Erythroblast (primary cell): ENCODE data around the gene LY6G6D.

Experiments used
- GATA1 ChIP-seq: IDR thresholded peaks from 2 replicates; pipeline ENCODE4 v1.6.1; 2011; ENCODE audit warnings: low read depth, mild to moderate bottlenecking, control low read depth, low read length, moderate library complexity
- POLR2A ChIP-seq: IDR thresholded peaks from 2 replicates; pipeline ENCODE4 v1.6.1; 2011; ENCODE audit warnings: mild to moderate bottlenecking, low read length

- TF ChIP-seq POLR2A: no peak
- no peak for TF ChIP-seq GATA1
These were observed 28.7 kb upstream of the LY6G6D start for GRCh38 chr6:31686483-31686882.
